Left lung (tissue), 10 donors: Measurements from ENCODE around the gene SUSD6. TPM values are rescaled to one million over a fixed set of nuclear protein-coding genes. Genes with fewer than 3 reads are reported as not detected.

Experiments used
- ATAC-seq: fragments of 200-7000 bp; cut with Tn5 transposase; one replicate; pipeline ENCODE4 v1.9.1; 2020; ENCODE audit warnings: moderate library complexity
- DNase-seq, 4 donors: peaks; one replicate each; pipeline ENCODE4 v3.0.0-alpha.2; 2013 to 2020
- H3K27ac ChIP-seq, 2 donors: fragments of 200-600 bp; sonication (generic) in 1 of 2; one replicate each; pipeline versions ENCODE4 v1.5.0 to v1.8.0; 2020 to 2021
- H3K27me3 ChIP-seq, 2 donors: fragments of 200-600 bp; sonication (generic) in 1 of 2; one replicate each; pipeline versions ENCODE4 v1.5.0 to v1.8.0; 2020 to 2021
- H3K36me3 ChIP-seq, 2 donors: fragments of 200-600 bp; sonication (generic) in 1 of 2; one replicate each; pipeline versions ENCODE4 v1.5.0 to v1.8.0; 2020 to 2021
- H3K4me1 ChIP-seq, 2 donors: fragments of 200-600 bp; one replicate each; pipeline ENCODE4 v1.8.0; 2021
- H3K4me3 ChIP-seq, 2 donors: fragments of 200-600 bp; sonication (generic) in 1 of 2; one replicate each; pipeline versions ENCODE4 v1.5.0 to v1.8.0; 2020 to 2021; ENCODE audit warnings: mild to moderate bottlenecking in 1 of 2
- H3K9me3 ChIP-seq, 2 donors: fragments of 200-600 bp; sonication (generic) in 1 of 2; one replicate each; pipeline versions ENCODE4 v1.5.0 to v1.8.0; 2020 to 2021
- CTCF ChIP-seq, 2 donors: fragments of 200-600 bp; sonication (generic) in 1 of 2; IDR thresholded peaks; one replicate each; pipeline versions ENCODE4 v1.5.0 to v1.8.0; 2021; ENCODE audit warnings: antibody characterized with exemption in 2 of 2
- intact Hi-C, 2 donors: fragments of 100-400 bp; cut with DNase I; formaldehyde crosslinking; loops; one replicate each; pipeline versions ENCODE4 v1.11.2 to v1.14.2; 2022
- polyA plus RNA-seq, 6 donors: library from polyadenylated mRNA; unstranded; fragments of 120-200 nt; gene quantifications; one replicate each; pipeline ENCODE4 v1.2.1, GENCODE V29; 2013; ENCODE audit not compliant: insufficient read length in 6 of 6
- total RNA-seq, 2 donors: library from RNA; stranded (reverse); fragmentation: NEBNext Ultra II Directional; extraction: Animal tissue kit (Norgen Biotek cat#: 25700); gene quantifications; one replicate each; pipeline ENCODE4 v1.2.1, GENCODE V29; 2021
- donor health status: DM: no; HTN: yes; CAD: no.
- donor health status: DM: no; HTN: no; CAD: no.

SUSD6 gene
- total and polyA plus RNA-seq, 8 donors, result 27.7 to 77.4 (median 31.3) TPM

DNA sequence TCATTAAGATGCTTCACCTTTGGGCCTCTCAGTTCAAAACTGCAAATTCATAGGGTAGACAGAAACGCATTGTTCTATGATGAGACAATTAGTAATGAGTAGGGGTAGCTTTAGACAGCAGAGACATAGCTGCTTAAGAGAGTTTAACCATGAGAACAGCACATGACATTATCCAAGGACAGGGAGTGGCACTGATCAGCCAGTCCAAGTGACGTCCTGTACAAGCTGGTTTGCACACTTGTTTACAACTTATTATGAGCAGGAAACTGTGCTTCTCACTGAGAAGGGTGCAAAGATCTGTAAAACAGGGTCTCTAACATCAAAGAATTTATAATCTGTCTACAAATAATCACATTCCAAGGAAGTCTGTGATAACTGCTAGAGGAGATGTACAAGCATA is 144.4 kb downstream of the SUSD6 start:
- no peak for TF ChIP-seq CTCF (IDR thresholded peaks at IDR 0.05)
- H3K4me3 ChIP-seq, result no peak overlapping the region
- ATAC-seq (no peak), DNase-seq (no peak)
- no peaks in the 10 kb centered on the region for H3K27me3 ChIP-seq
- no peaks in the 10 kb centered on the region for H3K36me3 ChIP-seq
- H3K9me3 ChIP-seq, result no peaks in the 10 kb centered on the region
- no peaks in the 10 kb centered on the region for H3K4me1 ChIP-seq
- no peak overlapping the region for H3K27ac ChIP-seq
- intact Hi-C loops, result no loop called here

- intact Hi-C loops, result no loop called here
- Histone ChIP-seq H3K4me3 (no peak overlapping the region), H3K9me3 (no peaks in the 10 kb centered on the region), H3K36me3 (no peaks in the 10 kb centered on the region), H3K27me3 (no peaks in the 10 kb centered on the region), H3K4me1 (no peaks in the 10 kb centered on the region), H3K27ac (no peak overlapping the region)
- no peak for ATAC-seq
- no peak for DNase-seq
- TF ChIP-seq CTCF (IDR thresholded peaks at IDR 0.05), result no peak
These were observed 144.9 kb downstream of the SUSD6 start for GRCh38 chr14:69756298-69756697.

DNA sequence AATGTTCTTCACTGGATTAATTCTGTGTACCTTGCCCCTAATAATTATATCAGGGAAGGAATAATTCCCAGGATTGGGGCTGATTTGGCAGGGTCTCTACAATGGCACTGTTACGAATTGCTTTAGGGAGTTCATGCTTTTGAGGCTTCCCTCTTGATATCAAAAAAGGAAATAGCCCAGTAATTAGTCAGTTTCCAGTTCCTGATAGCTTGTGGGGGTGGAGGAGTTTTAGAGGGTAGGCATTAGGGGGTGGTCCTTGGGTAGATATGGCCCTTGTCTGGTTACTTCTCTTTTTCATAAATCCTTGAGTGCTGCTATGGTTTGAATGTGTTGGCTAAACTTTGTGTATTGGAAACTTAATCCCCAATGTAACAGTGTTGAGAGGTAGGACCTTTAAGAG is 149.4 kb downstream of the SUSD6 start:
- intact Hi-C loops, result no loop called here
- ATAC-seq, result no peak
- H3K4me1 ChIP-seq, result peaks cover 0 to 3% of the 10 kb centered on the region in 2 donors
- H3K36me3 ChIP-seq, result no peaks in the 10 kb centered on the region
- H3K4me3 ChIP-seq, result no peak overlapping the region
- H3K27me3 ChIP-seq, result no peaks in the 10 kb centered on the region
- no peaks in the 10 kb centered on the region for H3K9me3 ChIP-seq
- peak overlapping the region in 1 of 2 donors; percentile 23 for H3K27ac ChIP-seq
- TF ChIP-seq CTCF (IDR thresholded peaks at IDR 0.05), result no peak
- no peak for DNase-seq

GRCh38 chr14:69763761-69764510 is 152.5 kb downstream of the SUSD6 start:
- no peak overlapping the region for H3K27ac ChIP-seq
- peaks cover 11 to 19% of the 10 kb centered on the region in 2 donors for H3K4me1 ChIP-seq
- ATAC-seq (no peak), DNase-seq (no peak)
- no peak for TF ChIP-seq CTCF (IDR thresholded peaks at IDR 0.05)
- peaks cover 4 to 12% of the 10 kb centered on the region in 2 donors for H3K36me3 ChIP-seq
- H3K4me3 ChIP-seq, result no peak overlapping the region
- no peaks in the 10 kb centered on the region for H3K27me3 ChIP-seq
- intact Hi-C loops, result no loop called here
- no peaks in the 10 kb centered on the region for H3K9me3 ChIP-seq

Other genes with a start within 250 kb of the SUSD6 start
- gene ERH, start 213.3 kb upstream of the SUSD6 start, total RNA-seq, result 100 to 1,000 TPM; 134 to 158 TPM
- gene ERH, start 213.3 kb upstream of the SUSD6 start, polyA plus RNA-seq, result 100 to 1,000 TPM; 265 to 309 (median 288) TPM
- gene SLC39A9, start 212.9 kb upstream of the SUSD6 start, total RNA-seq, result 10 to 100 TPM; 64.8 to 66.4 TPM
- 10 to 100 TPM; 61.6 to 75.8 (median 70.8) TPM for gene SLC39A9, start 212.9 kb upstream of the SUSD6 start, polyA plus RNA-seq
- under 1 TPM; 0.16 to 0.61 TPM for gene PLEKHD1, start 126.9 kb upstream of the SUSD6 start, total RNA-seq
- under 1 TPM; 0.11 to 0.40 (median 0.18) TPM for gene PLEKHD1, start 126.9 kb upstream of the SUSD6 start, polyA plus RNA-seq
- gene CCDC177, start 36.7 kb upstream of the SUSD6 start, total RNA-seq, result not detected
- gene CCDC177, start 36.7 kb upstream of the SUSD6 start, polyA plus RNA-seq, result under 1 TPM in 2 of 6 donors, not detected in 4; 0.04 to 0.05 TPM
- 100 to 1,000 TPM; 188 to 199 TPM for gene SRSF5, start 155.5 kb downstream of the SUSD6 start, total RNA-seq
- gene SRSF5, start 155.5 kb downstream of the SUSD6 start, polyA plus RNA-seq, result 100 to 1,000 TPM; 646 to 780 (median 689) TPM
- gene SLC10A1, start 185.6 kb downstream of the SUSD6 start, total RNA-seq, result not detected
- gene SLC10A1, start 185.6 kb downstream of the SUSD6 start, polyA plus RNA-seq, result under 1 TPM; 0.14 to 0.40 (median 0.22) TPM